Left lung (tissue), 10 donors: ENCODE data around the gene EGFR. TPM values are rescaled to one million over a fixed set of nuclear protein-coding genes. Genes with fewer than 3 reads are reported as not detected.

Experiments used
- ATAC-seq: fragments of 200-7000 bp; cut with Tn5 transposase; one replicate; pipeline ENCODE4 v1.9.1; 2020; ENCODE audit warnings: moderate library complexity
- DNase-seq, 4 donors: peaks; one replicate each; pipeline ENCODE4 v3.0.0-alpha.2; 2013 to 2020
- H3K27ac ChIP-seq, 2 donors: fragments of 200-600 bp; sonication (generic) in 1 of 2; one replicate each; pipeline versions ENCODE4 v1.5.0 to v1.8.0; 2020 to 2021
- H3K27me3 ChIP-seq, 2 donors: fragments of 200-600 bp; sonication (generic) in 1 of 2; one replicate each; pipeline versions ENCODE4 v1.5.0 to v1.8.0; 2020 to 2021
- H3K36me3 ChIP-seq, 2 donors: fragments of 200-600 bp; sonication (generic) in 1 of 2; one replicate each; pipeline versions ENCODE4 v1.5.0 to v1.8.0; 2020 to 2021
- H3K4me1 ChIP-seq, 2 donors: fragments of 200-600 bp; one replicate each; pipeline ENCODE4 v1.8.0; 2021
- H3K4me3 ChIP-seq, 2 donors: fragments of 200-600 bp; sonication (generic) in 1 of 2; one replicate each; pipeline versions ENCODE4 v1.5.0 to v1.8.0; 2020 to 2021; ENCODE audit warnings: mild to moderate bottlenecking in 1 of 2
- H3K9me3 ChIP-seq, 2 donors: fragments of 200-600 bp; sonication (generic) in 1 of 2; one replicate each; pipeline versions ENCODE4 v1.5.0 to v1.8.0; 2020 to 2021
- CTCF ChIP-seq, 2 donors: fragments of 200-600 bp; sonication (generic) in 1 of 2; IDR thresholded peaks; one replicate each; pipeline versions ENCODE4 v1.5.0 to v1.8.0; 2021; ENCODE audit warnings: antibody characterized with exemption in 2 of 2
- intact Hi-C, 2 donors: fragments of 100-400 bp; cut with DNase I; formaldehyde crosslinking; loops; one replicate each; pipeline versions ENCODE4 v1.11.2 to v1.14.2; 2022
- polyA plus RNA-seq, 6 donors: library from polyadenylated mRNA; unstranded; fragments of 120-200 nt; gene quantifications; one replicate each; pipeline ENCODE4 v1.2.1, GENCODE V29; 2013; ENCODE audit not compliant: insufficient read length in 6 of 6
- total RNA-seq, 2 donors: library from RNA; stranded (reverse); fragmentation: NEBNext Ultra II Directional; extraction: Animal tissue kit (Norgen Biotek cat#: 25700); gene quantifications; one replicate each; pipeline ENCODE4 v1.2.1, GENCODE V29; 2021
- donor health status: DM: no; HTN: yes; CAD: no.
- donor health status: DM: no; HTN: no; CAD: no.

EGFR gene
- total and polyA plus RNA-seq, 8 donors: 48.7 to 79.3 (median 54.1) TPM

GRCh38 chr7:55099821-55100543, 81.2 kb downstream of the EGFR start:
- peak; percentile 6 for ATAC-seq
- no peak for TF ChIP-seq CTCF (IDR thresholded peaks at IDR 0.05)
- no peaks in the 10 kb centered on the region for H3K27me3 ChIP-seq

GRCh38 chr7:55100544-55101327, 81.9 kb downstream of the EGFR start:
- DNase-seq: peak in 3 of 4 donors; percentile 59 to 92 (median 90)
- Histone ChIP-seq H3K4me1 (peaks cover 13 to 15% of the 10 kb centered on the region in 2 donors), H3K27ac (no peak overlapping the region), H3K36me3 (no peaks in the 10 kb centered on the region), H3K27me3 (no peaks in the 10 kb centered on the region), H3K9me3 (no peaks in the 10 kb centered on the region), H3K4me3 (no peak overlapping the region)
- TF ChIP-seq CTCF (IDR thresholded peaks at IDR 0.05): no peak
- ATAC-seq: peak; percentile 77
- intact Hi-C loops: no loop called here

More at GRCh38 chr7:55099821-55100543, 81.2 kb downstream of the EGFR start:
- no peaks in the 10 kb centered on the region for H3K36me3 ChIP-seq
- H3K27ac ChIP-seq: no peak overlapping the region
- peak in 1 of 4 donors; percentile 84 for DNase-seq
- H3K4me1 ChIP-seq: peaks cover 13 to 15% of the 10 kb centered on the region in 2 donors
- intact Hi-C loops: no loop called here
- H3K9me3 ChIP-seq: no peaks in the 10 kb centered on the region
- no peak overlapping the region for H3K4me3 ChIP-seq

- H3K36me3 ChIP-seq: no peaks in the 10 kb centered on the region
- intact Hi-C loops: no loop called here
- peak; percentile 38 for ATAC-seq
- no peaks in the 10 kb centered on the region for H3K9me3 ChIP-seq
- no peak overlapping the region for H3K27ac ChIP-seq
- DNase-seq: no peak
- peaks cover 13 to 15% of the 10 kb centered on the region in 2 donors for H3K4me1 ChIP-seq
- no peaks in the 10 kb centered on the region for H3K27me3 ChIP-seq
- no peak overlapping the region for H3K4me3 ChIP-seq
- TF ChIP-seq CTCF (IDR thresholded peaks at IDR 0.05): no peak
Observed at GRCh38 chr7:55101359-55101758, 82.5 kb downstream of the EGFR start.

- ATAC-seq (no peak), DNase-seq (no peak)
- no peak for TF ChIP-seq CTCF (IDR thresholded peaks at IDR 0.05)
- H3K9me3 ChIP-seq: no peaks in the 10 kb centered on the region
- no peaks in the 10 kb centered on the region for H3K27me3 ChIP-seq
- H3K4me3 ChIP-seq: no peak overlapping the region
- intact Hi-C loops: no loop called here
- H3K27ac ChIP-seq: no peak overlapping the region
- H3K4me1 ChIP-seq: peaks cover 15 to 18% of the 10 kb centered on the region in 2 donors
- H3K36me3 ChIP-seq: no peaks in the 10 kb centered on the region
Observed at GRCh38 chr7:55104123-55104522, 85.3 kb downstream of the EGFR start.
